Fibroblast of skin of scalp (primary cell): ENCODE measurements around the gene PGM1.

ENCODE experiments used
- DNase-seq: peaks from one replicate; pipeline ENCODE4 v3.0.0-alpha.2; 2013

The PGM1 gene

GRCh38 chr1:63705078-63705477 is 111.9 kb downstream of the PGM1 start:
- no peak for DNase-seq

GRCh38 chr1:63709267-63709828 is 116.1 kb downstream of the PGM1 start:
- DNase-seq, result no peak
